ENCODE results near the gene IZUMO1.
A peak's percentile ranks its signal among the peaks of the same experiment; 100 is the strongest.
"Not testable (repeated sequence)": the region's sequence is repeated elsewhere in the genome, so short reads cannot be mapped to it uniquely, and the experiment has no call there.

IZUMO1 gene

DNA sequence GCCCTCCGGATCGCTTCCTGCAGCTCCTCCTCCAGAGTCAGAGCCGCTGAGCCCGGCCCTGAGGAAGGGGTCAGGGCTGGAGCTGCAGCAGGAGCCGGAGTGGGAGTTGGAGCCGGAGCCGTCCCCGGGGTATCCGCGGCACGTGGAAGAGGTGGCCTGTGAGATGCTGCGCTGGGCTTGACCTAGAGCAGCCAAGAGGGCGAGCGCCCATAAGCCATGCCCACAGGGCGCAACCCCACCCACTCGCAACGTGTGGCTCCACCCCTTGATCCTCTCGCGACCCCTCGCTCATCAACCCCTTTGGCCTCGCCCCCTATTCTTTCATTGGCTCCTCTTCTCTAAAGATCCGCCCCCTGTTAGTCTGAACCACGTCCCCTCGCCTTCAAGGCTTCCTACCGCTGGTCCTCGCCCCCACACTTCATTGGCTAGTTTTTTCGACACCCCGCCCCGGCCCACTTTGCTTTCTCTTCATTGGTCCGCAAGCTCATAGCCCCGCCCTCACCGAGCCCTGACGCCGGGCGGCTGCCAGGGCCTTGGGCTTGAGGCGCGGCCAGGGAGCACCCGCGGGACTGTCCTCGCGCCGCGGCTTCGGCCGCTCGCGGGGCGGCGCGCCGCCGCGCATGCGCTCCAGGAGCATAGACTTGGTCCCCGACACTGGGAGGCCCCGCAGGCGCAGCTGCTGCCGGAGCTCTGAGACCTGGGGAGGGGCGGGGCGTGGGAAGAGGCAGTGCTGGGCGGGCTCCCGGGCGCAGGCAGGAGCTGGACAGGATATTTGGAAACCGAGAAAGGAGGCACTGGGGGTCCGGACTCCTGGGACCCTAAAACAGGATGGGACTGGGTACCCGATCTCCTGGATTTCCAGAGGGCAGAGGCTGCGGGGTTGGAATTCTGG is 32.6 kb downstream of the IZUMO1 start:
- DNase-seq (ENCODE audit: low read depth, low spot score) = peak; percentile 99

DNA sequence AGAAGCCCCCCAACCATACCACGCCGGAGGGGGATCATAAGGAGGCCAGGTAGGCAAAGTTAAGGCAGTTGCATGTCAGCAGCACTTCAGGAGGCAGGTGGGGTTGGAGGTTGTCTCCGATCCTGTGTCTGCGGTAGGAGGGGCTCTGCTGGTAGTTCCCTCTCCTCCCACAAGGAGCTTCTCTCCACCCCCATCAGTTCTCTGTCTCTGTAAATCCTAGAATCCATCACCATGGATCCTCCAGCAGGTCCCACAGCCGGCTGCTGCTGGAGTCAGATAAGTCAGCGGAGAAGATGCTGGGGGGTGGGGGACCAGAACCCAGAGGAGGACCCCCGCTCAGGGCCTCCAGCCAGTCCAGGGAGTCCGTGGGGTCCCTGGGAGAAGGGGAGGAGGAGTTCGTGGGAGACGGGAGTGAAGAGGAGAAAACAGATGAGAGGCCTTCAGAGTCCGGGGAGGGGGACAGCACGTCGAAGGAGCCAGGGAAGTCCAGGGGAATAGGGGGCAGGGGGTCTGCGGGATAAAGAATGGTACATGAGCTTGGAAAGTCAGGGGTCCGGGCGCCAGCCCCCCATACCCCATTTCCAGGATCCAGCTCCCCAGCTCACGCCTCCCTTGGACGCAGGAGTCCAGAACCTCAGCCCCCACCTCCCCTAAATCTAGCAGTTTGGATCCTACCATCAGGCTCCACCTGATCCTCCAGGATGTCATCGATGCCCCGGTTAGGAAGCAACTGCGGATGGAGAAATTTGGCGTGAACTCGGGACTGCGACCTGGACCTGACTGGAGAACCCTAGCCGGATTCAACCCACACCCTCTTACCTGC is 33.5 kb downstream of the IZUMO1 start:
- DNase-seq (ENCODE audit: low read depth, low spot score) = no peak

DNA sequence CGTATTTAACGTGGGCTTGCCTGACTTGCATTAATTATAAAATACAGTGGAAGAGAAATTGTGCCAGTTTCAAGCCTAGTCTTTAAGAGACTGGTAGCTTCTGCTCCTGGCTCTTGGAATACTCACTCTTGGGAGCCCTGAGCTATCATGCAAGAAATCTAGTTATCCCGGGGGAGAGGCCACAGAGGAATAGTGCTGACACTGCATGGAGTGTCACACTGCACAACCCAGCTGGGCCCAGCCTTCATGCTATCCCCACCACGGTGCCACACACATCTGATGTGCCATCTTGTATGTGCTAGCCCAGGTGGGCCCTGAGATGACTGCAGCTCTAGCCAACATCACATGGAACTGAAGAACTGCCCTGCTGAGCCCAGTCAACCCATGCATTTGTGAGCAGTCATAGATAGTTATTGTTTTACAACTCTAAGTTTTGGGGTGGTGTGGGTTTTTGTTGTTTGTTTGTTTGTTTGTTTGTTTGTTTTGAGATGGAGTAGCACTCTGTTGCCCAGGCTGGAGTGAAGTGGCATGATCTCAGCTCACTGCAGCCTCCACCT is 35.5 kb downstream of the IZUMO1 start:
- DNase-seq (ENCODE audit: low read depth, low spot score) = no peak

DNA sequence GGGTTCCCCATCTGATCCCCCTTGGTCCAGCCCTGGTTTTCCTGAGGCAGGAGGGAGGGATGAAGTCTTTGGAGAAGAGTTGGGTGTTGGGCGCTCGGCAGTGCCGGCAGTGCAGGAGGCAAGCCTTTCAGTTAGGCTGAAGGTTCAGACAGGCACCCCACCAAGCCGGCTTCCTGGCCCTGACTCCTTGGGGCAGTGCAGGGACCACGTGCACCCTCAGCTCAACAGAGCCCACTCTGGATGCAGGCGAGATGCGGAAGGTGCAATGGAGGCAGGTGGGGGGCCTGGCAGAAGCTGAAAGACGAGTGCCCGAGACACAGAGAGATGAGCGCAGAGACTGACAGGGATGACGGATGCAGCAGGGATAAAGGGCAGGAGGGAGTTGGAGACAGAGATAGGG is 38.2 kb downstream of the IZUMO1 start:
- no peak for DNase-seq (ENCODE audit: low read depth, low spot score)

DNA sequence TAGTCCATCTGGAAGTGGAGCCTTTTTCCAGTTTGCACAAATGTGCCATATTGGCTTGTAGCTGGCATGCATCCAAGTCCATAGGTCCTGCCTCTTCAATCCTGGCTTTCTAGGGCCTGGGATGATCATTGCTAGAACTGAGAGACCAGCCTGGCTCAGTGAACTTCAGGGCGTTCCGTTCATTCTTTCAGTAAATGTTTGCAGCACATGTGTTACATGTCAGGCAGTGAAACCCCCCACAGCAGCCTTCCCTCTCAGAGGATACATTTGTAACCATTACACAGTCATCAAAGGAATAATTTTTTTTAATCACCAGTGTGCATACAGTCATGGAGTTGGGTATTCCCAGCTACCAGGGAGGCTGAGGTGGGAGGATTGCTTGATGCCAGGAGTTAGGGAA is 41.3 kb downstream of the IZUMO1 start:
- DNase-seq (ENCODE audit: low read depth, low spot score) = no peak

DNA sequence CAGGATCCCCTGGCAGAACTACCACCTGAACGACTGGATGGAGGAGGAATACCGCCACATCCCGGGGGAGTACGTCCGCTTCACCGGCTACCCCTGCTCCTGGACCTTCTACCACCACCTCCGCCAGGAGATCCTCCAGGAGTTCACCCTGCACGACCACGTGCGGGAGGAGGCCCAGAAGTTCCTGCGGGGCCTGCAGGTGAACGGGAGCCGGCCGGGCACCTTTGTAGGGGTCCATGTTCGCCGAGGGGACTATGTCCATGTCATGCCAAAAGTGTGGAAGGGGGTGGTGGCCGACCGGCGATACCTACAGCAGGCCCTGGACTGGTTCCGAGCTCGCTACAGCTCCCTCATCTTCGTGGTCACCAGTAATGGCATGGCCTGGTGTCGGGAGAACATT is 43.4 kb downstream of the IZUMO1 start:
- DNase-seq (ENCODE audit: low read depth, low spot score) = no peak

DNA sequence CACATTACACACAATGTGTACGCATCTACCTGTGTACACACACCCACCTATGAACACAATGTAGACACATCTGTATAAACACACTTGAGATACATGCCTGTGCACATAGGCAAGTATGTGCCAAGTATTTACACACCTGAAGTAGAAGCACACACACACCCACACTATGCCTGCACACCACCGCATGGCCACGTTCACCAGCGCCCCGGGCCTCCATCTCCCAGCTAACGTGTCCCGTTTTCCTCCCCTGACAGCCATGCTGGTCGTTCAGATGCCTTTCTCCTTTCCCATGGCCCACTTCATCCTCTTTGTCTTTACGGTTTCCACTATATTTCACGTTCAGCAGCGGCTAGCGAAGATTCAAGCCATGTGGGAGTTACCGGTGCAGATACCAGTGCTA is 44.0 kb downstream of the IZUMO1 start:
- DNase-seq (ENCODE audit: low read depth, low spot score) = no peak

DNA sequence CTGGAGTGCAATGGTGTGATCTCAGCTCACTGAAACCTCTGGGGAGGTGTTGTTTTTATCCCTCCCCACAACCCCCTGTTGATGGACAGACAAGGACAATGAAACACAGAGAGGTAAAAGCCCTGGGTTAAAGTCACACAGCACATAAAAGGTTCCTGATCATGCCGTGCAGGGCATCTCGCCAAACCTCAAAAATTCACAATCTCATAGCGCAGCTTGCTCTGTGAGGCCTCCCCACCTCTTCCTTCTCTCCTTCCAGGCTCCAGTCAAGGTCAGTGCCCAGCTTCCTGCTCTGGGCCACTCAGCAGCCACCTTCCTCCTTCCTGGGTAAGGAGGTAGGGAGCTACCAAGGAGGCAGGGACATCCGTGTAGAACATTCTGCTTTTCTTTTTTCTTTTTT is 48.7 kb downstream of the IZUMO1 start:
- DNase-seq (ENCODE audit: low read depth, low spot score) = no peak

DNA sequence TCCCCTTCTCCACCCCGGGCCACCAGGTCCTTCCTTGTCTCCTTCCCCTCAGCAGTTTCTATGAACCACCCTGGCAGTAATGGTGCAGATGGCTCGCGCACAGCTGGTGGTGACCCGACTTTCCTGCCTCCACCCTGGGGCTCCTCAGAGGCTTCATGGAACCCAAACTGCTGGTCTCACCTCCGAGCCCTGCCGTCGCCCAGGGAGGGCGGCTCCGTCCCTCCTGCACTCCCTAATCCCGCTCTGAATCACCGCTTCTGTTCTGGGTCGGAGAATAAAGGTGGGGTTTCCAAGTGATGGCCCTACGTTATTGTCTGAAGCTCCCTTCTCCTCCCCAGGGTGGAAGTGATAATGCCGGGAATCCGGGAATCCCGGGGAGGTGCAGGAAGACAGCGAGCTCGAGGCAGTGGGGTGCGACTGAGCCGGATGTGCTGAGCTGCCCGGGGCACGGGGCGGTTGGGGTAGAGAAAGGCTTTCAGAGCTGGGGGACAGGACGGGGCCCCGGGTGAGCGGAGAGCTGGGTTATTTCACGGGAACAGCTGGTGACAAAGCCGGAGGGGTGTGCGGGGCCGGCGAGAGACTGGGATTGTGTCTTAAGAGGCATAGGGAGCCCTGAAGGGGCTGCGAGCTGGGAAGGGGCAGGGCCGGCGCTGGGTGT is 50.2 kb downstream of the IZUMO1 start:
- DNase-seq (ENCODE audit: low read depth, low spot score) = no peak

DNA sequence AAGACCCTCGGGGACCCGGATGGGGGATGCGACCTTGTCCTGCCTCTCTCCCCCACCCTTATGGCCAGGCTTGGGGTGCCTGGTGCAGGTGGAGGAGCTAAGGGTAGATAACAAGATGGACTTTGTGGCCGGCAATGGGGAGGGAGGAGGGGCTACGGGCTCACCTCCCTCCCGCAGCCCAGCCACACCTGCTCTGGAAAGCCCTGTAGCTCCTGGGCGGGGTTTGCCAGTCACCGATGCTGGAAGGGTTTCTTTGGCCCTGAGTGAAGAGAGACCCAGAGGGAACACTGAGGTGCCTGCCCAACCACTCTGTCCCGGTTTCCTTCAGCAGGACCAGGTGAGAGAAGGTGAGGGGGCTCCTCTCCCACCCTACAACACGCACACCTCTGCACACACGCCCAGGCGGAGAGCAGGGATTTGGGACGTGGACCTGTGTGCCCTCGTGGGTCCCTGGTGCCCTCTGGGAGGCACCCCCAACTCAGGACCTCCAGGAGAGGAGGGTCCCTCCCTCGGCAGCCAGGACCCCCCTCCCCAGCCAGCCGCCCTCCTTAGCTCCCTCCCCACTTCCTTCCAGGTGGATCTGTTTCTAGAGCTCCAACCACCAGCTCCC is 50.9 kb downstream of the IZUMO1 start, which contains the start of gene FUT2:
FUT2 (plus strand) TSS at position 229 of the 610 bp plus-strand sequence. CDS start 6,986 bp downstream, outside the sequence.
- DNase-seq (ENCODE audit: low read depth, low spot score) = no peak

DNA sequence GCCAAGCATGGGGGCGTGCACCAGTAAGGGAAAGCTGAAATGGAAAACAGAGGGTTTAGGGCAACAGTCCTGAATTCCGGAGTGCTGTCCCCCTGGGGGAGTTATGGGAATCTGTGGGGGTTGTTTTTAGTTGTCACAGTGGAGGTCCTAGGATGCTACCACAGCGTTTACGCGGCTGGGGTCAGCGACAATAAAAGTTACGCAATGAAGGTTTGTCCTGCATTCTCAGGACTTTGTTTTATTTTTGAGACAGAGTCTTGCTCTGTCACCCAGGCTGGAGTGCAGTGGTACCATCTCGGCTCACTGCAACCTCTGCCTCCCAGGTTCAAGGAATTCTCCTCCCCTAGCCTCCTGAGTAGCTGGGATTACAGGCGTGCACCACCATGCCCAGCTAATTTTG is 53.1 kb downstream of the IZUMO1 start:
- DNase-seq (ENCODE audit: low read depth, low spot score) = not testable (repeated sequence)
